K562 (cell line): ENCODE measurements around the gene SCAMP5. TPM values are rescaled to one million over a fixed set of nuclear protein-coding genes. Genes with fewer than 3 reads are reported as not detected.

ENCODE experiments used
- HNRNPH1 ChIP-seq: fragments of 200-400 bp; formaldehyde crosslinking; optimal IDR thresholded peaks from 2 replicates; pipeline ENCODE3; 2017; ENCODE audit warnings: low read depth, mild to moderate bottlenecking, low read length, moderate library complexity
- TAF15 ChIP-seq: fragments of 200-400 bp; formaldehyde crosslinking; IDR thresholded peaks from 2 replicates; pipeline ENCODE4 v1.6.1; 2017; ENCODE audit warnings: mild to moderate bottlenecking, low read depth, low read length, moderate library complexity
- polyA plus RNA-seq, 8 experiments: library from polyadenylated mRNA; depleted of rRNA in 4 of 8; stranded (reverse) in 5 of 8; unstranded in 3 of 8; fragments of >200 nt; fragmentation: Nextera tagmentation in 2 of 8; fragmentation: Illumina TruSeq in 1 of 8; extraction: Ambion mirVana in 2 of 8; extraction: Trizol in 1 of 8; gene quantifications; 2 replicates each; pipeline versions ENCODE4 v1.2.1 to v1.2.3, GENCODE V29; 2011 to 2014; ENCODE audit warnings: inconsistent platforms in 1 of 8, missing spikeins in 1 of 8
- total RNA-seq, 7 experiments: library from RNA; depleted of rRNA in 6 of 7; stranded (reverse); fragments of >200 nt in 6 of 7; fragmentation: Illumina TruSeq in 2 of 7; extraction: Trizol in 2 of 7; gene quantifications; 2 replicates each; pipeline versions ENCODE4 v1.2.1 to v1.2.3, GENCODE V29; 2011 to 2021; ENCODE audit warnings: low replicate concordance in 1 of 7
- TF ChIP-seq, protein P1 (sequence below): sonication (generic); formaldehyde crosslinking; IDR thresholded peaks from 2 replicates; pipeline ENCODE4 v1.8.0; 2022; ENCODE audit warnings: mild to moderate bottlenecking, missing genetic modification reagents, borderline replicate concordance
- TF ChIP-seq, protein P2 (sequence below): fragments of 450-650 bp; formaldehyde crosslinking; conservative IDR thresholded peaks from 2 replicates; pipeline ENCODE4 v1.4.0; 2022; ENCODE audit warnings: mild to moderate bottlenecking, missing genetic modification characterization
- TF ChIP-seq, protein P3 (sequence below), 2 experiments: fragments of 450-650 bp; IDR thresholded peaks; 2 replicates each; pipeline ENCODE4 v1.6.1; 2016; ENCODE audit warnings: mild to moderate bottlenecking in 2 of 2, borderline replicate concordance in 1 of 2, low read depth in 1 of 2, moderate library complexity in 1 of 2

Gene SCAMP5
- total and polyA plus RNA-seq, 9 of the 15 experiments (the other 6 are each of a cell fraction or from before 2014, with no cell fraction given), result 0.09 to 0.29 (median 0.19) TPM; not detected in 5

DNA sequence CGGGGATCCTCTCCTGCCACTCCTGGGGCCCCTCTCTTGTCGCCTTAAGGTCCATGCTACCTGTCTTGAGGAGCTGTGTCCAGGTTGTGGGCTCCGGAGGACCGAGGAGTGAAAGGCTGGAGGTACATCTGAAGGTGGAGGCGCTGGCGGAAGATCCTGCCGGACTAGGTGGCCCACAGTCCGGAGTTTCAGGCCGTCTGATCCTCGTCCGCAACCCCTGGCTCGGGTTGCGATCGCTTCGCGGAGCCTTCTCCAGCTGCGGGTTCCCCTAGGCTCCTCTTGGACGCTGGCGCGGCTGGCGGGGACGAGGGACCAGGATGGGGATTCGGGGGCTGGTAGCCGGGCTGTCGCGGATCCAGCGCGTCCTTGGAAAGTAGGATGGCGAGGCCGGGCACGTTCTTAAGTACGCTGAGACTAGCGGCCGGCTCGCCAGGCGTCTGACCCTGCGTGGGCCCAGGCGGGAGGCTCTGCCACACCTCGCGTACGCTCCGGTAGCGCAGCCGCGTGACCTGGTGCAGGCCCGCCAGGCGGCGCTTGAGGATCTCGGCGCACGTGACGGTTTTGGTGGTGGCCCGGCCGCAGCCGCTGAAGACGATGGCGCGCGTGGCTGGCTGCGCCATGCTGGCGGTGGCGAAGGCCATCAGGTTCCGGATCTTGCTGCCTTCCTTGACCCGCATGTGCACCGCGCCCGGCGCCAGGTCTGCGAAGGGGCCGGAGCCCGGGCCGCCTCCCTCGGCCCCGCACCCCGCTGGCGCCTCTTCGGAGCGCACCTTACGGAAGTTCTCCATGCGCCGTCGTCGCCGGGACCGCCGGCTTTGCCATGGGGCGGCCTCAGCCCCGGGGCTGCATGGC lies 39.3 kb upstream of the SCAMP5 start (continued):
- TF ChIP-seq, protein P1, sequence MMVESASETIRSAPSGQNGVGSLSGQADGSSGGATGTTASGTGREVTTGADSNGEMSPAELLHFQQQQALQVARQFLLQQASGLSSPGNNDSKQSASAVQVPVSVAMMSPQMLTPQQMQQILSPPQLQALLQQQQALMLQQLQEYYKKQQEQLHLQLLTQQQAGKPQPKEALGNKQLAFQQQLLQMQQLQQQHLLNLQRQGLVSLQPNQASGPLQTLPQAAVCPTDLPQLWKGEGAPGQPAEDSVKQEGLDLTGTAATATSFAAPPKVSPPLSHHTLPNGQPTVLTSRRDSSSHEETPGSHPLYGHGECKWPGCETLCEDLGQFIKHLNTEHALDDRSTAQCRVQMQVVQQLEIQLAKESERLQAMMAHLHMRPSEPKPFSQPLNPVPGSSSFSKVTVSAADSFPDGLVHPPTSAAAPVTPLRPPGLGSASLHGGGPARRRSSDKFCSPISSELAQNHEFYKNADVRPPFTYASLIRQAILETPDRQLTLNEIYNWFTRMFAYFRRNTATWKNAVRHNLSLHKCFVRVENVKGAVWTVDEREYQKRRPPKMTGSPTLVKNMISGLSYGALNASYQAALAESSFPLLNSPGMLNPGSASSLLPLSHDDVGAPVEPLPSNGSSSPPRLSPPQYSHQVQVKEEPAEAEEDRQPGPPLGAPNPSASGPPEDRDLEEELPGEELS, result peak; percentile 100
- no peak for TF ChIP-seq HNRNPH1
- TF ChIP-seq TAF15, result no peak
- TF ChIP-seq, protein P2, sequence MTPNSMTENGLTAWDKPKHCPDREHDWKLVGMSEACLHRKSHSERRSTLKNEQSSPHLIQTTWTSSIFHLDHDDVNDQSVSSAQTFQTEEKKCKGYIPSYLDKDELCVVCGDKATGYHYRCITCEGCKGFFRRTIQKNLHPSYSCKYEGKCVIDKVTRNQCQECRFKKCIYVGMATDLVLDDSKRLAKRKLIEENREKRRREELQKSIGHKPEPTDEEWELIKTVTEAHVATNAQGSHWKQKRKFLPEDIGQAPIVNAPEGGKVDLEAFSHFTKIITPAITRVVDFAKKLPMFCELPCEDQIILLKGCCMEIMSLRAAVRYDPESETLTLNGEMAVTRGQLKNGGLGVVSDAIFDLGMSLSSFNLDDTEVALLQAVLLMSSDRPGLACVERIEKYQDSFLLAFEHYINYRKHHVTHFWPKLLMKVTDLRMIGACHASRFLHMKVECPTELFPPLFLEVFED (CRISPR knock-in tag), result no peak
- TF ChIP-seq, protein P3, sequence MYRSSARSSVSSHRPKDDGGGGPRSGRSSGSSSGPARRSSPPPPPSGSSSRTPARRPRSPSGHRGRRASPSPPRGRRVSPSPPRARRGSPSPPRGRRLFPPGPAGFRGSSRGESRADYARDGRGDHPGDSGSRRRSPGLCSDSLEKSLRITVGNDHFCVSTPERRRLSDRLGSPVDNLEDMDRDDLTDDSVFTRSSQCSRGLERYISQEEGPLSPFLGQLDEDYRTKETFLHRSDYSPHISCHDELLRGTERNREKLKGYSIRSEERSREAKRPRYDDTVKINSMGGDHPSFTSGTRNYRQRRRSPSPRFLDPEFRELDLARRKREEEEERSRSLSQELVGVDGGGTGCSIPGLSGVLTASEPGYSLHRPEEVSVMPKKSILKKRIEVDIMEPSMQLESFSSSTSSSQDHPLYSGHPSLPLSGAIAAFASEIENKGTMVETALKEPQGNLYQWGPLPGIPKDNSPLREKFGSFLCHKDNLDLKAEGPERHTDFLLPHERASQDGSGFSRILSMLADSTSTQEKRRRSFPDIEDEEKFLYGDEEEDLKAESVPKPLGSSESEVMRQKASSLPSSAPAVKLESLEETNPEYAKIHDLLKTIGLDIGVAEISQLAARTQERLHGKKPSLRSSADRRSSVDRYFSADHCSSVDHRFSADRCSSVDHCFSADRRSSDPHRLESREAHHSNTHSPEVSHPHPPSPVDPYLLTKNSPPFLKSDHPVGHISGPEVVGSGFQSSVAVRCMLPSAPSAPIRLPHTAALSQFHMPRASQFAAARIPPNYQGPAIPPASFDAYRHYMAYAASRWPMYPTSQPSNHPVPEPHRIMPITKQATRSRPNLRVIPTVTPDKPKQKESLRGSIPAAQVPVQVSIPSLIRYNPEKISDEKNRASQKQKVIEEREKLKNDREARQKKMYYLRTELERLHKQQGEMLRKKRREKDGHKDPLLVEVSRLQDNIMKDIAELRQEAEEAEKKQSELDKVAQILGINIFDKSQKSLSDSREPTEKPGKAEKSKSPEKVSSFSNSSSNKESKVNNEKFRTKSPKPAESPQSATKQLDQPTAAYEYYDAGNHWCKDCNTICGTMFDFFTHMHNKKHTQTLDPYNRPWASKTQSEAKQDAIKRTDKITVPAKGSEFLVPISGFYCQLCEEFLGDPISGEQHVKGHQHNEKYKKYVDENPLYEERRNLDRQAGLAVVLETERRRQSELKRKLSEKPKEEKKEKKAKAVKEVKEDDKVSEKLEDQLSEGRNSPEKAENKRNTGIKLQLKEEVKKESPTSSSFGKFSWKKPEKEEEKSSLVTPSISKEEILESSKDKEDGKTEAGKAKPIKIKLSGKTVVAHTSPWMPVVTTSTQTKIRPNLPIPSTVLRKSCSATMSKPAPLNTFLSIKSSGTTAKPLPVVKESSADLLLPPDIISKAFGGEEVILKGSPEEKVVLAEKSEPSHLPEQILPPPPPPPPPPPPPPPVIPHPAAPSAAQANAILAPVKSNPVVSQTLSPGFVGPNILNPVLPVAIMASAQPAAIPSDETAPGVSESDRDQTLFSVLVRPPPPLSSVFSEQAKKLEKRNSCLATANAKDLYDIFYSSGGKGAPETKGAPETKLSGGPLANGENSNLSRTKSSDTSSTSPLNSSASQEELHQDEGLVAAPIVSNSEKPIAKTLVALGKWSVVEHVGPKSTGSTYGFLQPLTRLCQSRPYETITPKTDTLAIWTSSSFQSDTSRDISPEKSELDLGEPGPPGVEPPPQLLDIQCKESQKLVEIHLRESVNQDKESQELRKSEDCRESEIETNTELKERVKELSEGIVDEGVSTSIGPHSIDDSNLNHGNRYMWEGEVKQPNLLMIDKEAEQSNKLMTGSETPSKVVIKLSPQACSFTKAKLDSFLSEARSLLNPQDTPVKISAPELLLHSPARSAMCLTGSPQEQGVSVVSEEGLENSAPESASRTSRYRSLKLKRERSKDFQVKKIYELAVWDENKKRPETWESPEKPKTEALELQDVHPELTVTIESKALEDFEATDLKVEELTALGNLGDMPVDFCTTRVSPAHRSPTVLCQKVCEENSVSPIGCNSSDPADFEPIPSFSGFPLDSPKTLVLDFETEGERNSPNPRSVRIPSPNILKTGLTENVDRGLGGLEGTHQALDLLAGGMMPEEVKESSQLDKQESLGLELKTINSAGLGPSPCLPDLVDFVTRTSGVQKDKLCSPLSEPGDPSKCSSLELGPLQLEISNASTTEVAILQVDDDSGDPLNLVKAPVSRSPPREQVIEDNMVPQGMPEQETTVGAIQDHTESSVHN (IDR thresholded peaks at IDR 0.05; ENCODE audit: borderline replicate concordance in 1 of 2, low read depth in 1 of 2), result no peak
